Measurements from ENCODE around the gene STPG1. TPM values are rescaled to one million over a fixed set of nuclear protein-coding genes. Genes with fewer than 3 reads are reported as not detected.

The STPG1 gene
- total RNA-seq, 1 experiment from 2014 or later, result not detected

GRCh38 chr1:24321126-24321525 is 92.5 kb downstream of the STPG1 start:
- no peak overlapping the region for H3K27ac ChIP-seq
- no peak overlapping the region for H3K4me3 ChIP-seq
- 0 out of 2 replicates have a peak, but pooled peaks cover 7% of the 10 kb centered on the region for H3K4me1 ChIP-seq
- no peaks in the 10 kb centered on the region for H3K9me3 ChIP-seq (replicated peaks)
- no peaks in the 10 kb centered on the region for H3K36me3 ChIP-seq
- peaks cover 40% of the 10 kb centered on the region for H3K27me3 ChIP-seq
- DNase-seq, result no peak

DNA sequence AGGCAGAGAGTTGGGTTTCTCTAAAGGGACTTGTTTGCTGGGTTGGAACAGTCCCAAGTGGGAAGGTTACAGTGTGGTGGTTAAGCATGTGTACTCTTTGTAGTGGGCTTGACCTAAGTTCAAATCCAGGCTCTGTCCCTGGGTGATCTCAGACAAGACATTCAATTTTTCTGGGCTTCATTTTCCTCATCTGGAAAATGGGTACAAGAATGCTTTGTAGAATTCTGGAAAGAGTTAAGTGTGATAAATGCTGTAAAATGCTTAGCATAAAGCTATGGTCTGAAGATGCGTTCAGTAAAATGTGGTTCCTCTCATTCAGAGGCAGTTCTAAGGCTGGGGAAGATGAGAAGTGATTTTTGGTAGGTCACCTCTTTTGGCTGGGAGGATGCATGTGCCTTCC is 93.6 kb downstream of the STPG1 start:
- Histone ChIP-seq H3K27ac (no peak overlapping the region), H3K4me3 (no peak overlapping the region), H3K9me3 (replicated peaks) (no peaks in the 10 kb centered on the region), H3K27me3 (peaks cover 37% of the 10 kb centered on the region), H3K36me3 (no peaks in the 10 kb centered on the region), H3K4me1 (0 out of 2 replicates have a peak, but pooled peaks cover 7% of the 10 kb centered on the region)
- no peak for DNase-seq

DNA sequence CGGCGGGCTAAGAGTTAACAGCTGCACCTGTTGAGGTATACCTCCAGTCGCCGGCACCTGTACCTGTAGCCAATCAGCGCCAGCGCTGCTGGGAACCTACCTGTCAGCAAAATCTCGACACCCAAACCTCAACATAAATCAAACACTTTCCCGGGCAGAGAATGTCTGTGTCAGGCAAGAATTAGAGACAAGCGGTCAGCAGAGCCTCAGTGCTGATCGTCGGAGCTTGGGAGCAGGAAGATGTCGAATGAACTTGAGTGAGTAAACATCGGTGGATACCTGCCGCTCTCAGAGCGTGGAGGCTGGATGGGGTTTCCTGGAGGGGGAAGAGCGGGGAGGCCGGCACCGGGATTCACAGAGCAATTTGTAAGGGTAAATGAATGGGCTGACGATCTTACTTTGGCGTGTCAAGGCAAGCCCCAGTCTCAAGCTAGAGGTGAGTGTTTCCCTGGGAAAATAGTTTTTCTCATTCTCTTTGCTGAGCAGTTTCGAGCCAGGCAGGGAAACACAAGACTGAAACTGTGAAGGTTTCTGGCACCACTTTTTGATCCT is 94.2 kb downstream of the STPG1 start, which contains the start of gene GRHL3:
Gene GRHL3, plus strand, starts transcription at position 46 of the 552 bp plus-strand sequence. Its CDS starts 195 bp downstream, at position 241.
- no peaks in the 10 kb centered on the region for H3K9me3 ChIP-seq (replicated peaks)
- no peaks in the 10 kb centered on the region for H3K36me3 ChIP-seq
- no peak within 1 kb of the TSS for H3K4me3 ChIP-seq
- no peak within 1 kb of the TSS for H3K27ac ChIP-seq
- H3K4me1 ChIP-seq, result 0 out of 2 replicates have a peak, but pooled peaks cover 7% of the 10 kb centered on the region
- no peak for DNase-seq
- peaks cover 36% of the 10 kb centered on the region for H3K27me3 ChIP-seq

DNA sequence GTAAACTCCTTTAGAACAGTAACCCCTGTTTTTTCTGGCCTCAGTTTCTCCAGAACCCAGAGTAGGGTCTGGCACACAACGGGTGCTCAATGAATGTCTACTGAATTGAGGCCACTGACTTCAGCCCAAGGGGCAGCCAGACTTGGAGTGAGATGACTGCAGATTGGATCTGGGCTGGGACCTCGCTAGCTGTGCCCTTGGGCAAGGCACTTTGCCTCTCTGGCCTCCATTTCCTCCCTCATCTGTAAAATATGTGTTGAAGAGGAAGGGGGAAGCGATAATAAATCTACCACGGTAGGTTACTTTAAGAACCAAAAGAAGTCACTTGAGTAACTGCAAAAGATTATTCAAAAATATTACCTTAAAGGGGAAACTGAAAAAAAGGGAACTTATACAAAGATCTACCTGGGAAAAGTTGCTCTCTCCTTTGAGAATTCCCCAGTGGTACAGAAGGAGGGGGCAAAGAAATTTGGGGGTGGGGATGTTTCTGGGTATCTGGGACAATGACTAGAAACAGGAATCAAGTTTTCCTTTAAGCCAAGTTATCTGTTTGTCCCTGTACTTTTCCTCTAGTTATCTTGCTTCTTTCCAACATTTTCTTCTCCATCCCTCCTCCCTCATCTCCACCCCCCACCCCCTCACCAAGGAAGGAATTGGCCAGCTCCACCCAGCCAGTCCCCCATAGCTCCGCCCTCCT is 94.8 kb downstream of the STPG1 start:
- 0 out of 2 replicates have a peak, but pooled peaks cover 7% of the 10 kb centered on the region for H3K4me1 ChIP-seq
- peaks cover 31% of the 10 kb centered on the region for H3K27me3 ChIP-seq
- no peak overlapping the region for H3K27ac ChIP-seq
- no peaks in the 10 kb centered on the region for H3K9me3 ChIP-seq (replicated peaks)
- no peak overlapping the region for H3K4me3 ChIP-seq
- no peak for DNase-seq
- no peaks in the 10 kb centered on the region for H3K36me3 ChIP-seq

GRCh38 chr1:24317956-24318614 is 95.5 kb downstream of the STPG1 start:
- no peak for DNase-seq
- no peaks in the 10 kb centered on the region for H3K36me3 ChIP-seq

GRCh38 chr1:24317081-24317480 is 96.5 kb downstream of the STPG1 start:
- H3K27ac ChIP-seq, result no peak overlapping the region
- no peak for DNase-seq
- H3K9me3 ChIP-seq (replicated peaks), result no peaks in the 10 kb centered on the region
- no peaks in the 10 kb centered on the region for H3K4me1 ChIP-seq
- H3K36me3 ChIP-seq, result no peaks in the 10 kb centered on the region
- peaks cover 19% of the 10 kb centered on the region for H3K27me3 ChIP-seq
- H3K4me3 ChIP-seq, result no peak overlapping the region

More at GRCh38 chr1:24317956-24318614, 95.5 kb downstream of the STPG1 start:
- Histone ChIP-seq H3K27me3 (peaks cover 24% of the 10 kb centered on the region), H3K4me3 (no peak overlapping the region), H3K4me1 (0 out of 2 replicates have a peak, but pooled peaks cover 7% of the 10 kb centered on the region), H3K27ac (no peak overlapping the region), H3K9me3 (replicated peaks) (no peaks in the 10 kb centered on the region)

- H3K27me3 ChIP-seq, result peaks cover 24% of the 10 kb centered on the region
- no peaks in the 10 kb centered on the region for H3K4me1 ChIP-seq
- no peak for DNase-seq
- no peak overlapping the region for H3K27ac ChIP-seq
- no peaks in the 10 kb centered on the region for H3K9me3 ChIP-seq (replicated peaks)
- no peaks in the 10 kb centered on the region for H3K36me3 ChIP-seq
- no peak overlapping the region for H3K4me3 ChIP-seq
These were observed 96.9 kb downstream of the STPG1 start for GRCh38 chr1:24316645-24317044.

DNA sequence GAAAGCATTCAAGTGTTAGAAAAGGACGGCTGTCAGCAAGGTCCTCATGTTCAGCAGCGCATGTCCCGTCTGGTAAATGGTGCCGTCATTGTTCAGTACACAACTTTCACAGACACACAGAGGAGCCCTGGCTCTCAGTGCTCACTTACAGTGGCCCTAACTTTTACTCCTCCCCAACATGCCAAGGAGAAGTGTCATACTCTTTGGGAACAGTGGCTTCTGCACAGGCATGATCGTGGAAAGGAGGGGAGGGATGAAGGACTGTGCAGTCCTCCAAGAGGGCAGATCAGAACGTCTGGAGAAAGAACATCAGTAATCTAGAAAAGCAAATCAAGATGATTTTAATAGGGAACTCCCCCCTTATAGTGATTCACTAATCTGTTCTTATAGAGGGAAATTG is 98.2 kb downstream of the STPG1 start:
- Histone ChIP-seq H3K4me3 (no peak overlapping the region), H3K36me3 (no peaks in the 10 kb centered on the region), H3K27ac (no peak overlapping the region), H3K4me1 (no peaks in the 10 kb centered on the region), H3K9me3 (replicated peaks) (no peaks in the 10 kb centered on the region), H3K27me3 (peaks cover 21% of the 10 kb centered on the region)
- DNase-seq, result no peak

GRCh38 chr1:24311741-24312140 is 101.8 kb downstream of the STPG1 start:
- Histone ChIP-seq H3K9me3 (replicated peaks) (no peaks in the 10 kb centered on the region), H3K4me3 (no peak overlapping the region), H3K27me3 (peaks cover 21% of the 10 kb centered on the region), H3K4me1 (no peaks in the 10 kb centered on the region), H3K27ac (no peak overlapping the region), H3K36me3 (no peaks in the 10 kb centered on the region)
- DNase-seq, result no peak

- H3K36me3 ChIP-seq, result no peaks in the 10 kb centered on the region
These were observed 102.3 kb downstream of the STPG1 start for GRCh38 chr1:24311234-24311633.

DNA sequence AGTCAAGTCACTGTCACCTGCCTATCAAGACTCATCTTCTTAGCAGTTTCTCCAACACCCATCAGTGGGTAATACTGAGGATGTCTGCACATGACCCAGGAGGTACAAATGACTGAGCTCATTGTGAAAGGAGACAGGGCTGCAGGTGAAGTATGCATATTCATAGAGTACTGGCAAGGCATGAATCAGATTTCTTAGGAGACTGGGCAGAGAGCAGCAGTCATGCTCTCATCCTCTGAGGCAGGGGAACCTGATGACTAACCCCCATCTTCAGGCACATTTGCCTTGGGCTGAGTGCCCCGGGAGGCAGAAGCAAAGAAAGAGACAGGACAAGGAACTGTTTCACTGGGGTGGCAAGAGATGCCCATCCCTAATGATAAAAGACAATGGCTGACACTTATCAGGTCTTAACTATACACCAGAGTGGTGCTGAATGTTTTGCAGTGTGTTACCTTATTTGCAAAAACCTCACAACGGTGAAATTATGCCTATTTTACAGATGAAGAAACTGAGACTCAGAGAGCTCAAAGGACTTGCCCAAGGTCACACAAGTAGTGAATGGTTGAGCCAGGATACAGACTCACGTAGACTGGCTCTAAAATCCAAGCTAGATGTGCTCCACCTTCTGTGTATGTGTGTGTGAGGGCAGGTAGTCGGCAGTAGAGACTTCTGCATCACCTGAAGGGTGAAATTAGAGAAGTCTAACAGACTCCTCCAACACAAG is 103.7 kb downstream of the STPG1 start:
- Histone ChIP-seq H3K27ac (no peak overlapping the region), H3K4me3 (no peak overlapping the region), H3K27me3 (peaks cover 34% of the 10 kb centered on the region; the same call in 1 of the 2 replicates), H3K9me3 (replicated peaks) (no peaks in the 10 kb centered on the region), H3K4me1 (no peaks in the 10 kb centered on the region), H3K36me3 (no peaks in the 10 kb centered on the region)
- DNase-seq, result no peak

More at GRCh38 chr1:24311234-24311633, 102.3 kb downstream of the STPG1 start:
- H3K9me3 ChIP-seq (replicated peaks), result no peaks in the 10 kb centered on the region
- no peak overlapping the region for H3K27ac ChIP-seq
- no peaks in the 10 kb centered on the region for H3K4me1 ChIP-seq
- no peak overlapping the region for H3K4me3 ChIP-seq
- DNase-seq, result no peak
- peaks cover 23% of the 10 kb centered on the region; the same call in 1 of the 2 replicates for H3K27me3 ChIP-seq

- no peaks in the 10 kb centered on the region for H3K9me3 ChIP-seq (replicated peaks)
- H3K4me1 ChIP-seq, result no peaks in the 10 kb centered on the region
- no peak overlapping the region for H3K4me3 ChIP-seq
- peaks cover 37% of the 10 kb centered on the region; the same call in 1 of the 2 replicates for H3K27me3 ChIP-seq
- no peak for DNase-seq
- no peak overlapping the region for H3K27ac ChIP-seq
- no peaks in the 10 kb centered on the region for H3K36me3 ChIP-seq
These were observed 105.1 kb downstream of the STPG1 start for GRCh38 chr1:24308365-24309015.
